ENCODE results near the gene TMEM167A. TPM values are rescaled to one million over a fixed set of nuclear protein-coding genes. Genes with fewer than 3 reads are reported as not detected.

The TMEM167A gene
- total RNA-seq, 1 donor from 2014 or later: 48.6 TPM

GRCh38 chr5:83034528-83035207 lies 42.5 kb downstream of the TMEM167A start:
- ATAC-seq: no peak

- ATAC-seq: no peak
These were observed 43.2 kb downstream of the TMEM167A start for GRCh38 chr5:83034036-83034435.

- ATAC-seq: no peak
These were observed 45.8 kb downstream of the TMEM167A start for GRCh38 chr5:83031381-83031780.

GRCh38 chr5:83029912-83030311 lies 47.3 kb downstream of the TMEM167A start:
- no peak for ATAC-seq

GRCh38 chr5:83026930-83027687 lies 50.1 kb downstream of the TMEM167A start:
- ATAC-seq: no peak

- no peak for ATAC-seq
These were observed 50.7 kb downstream of the TMEM167A start for GRCh38 chr5:83026516-83026915.

GRCh38 chr5:83025690-83026478 lies 51.3 kb downstream of the TMEM167A start:
- no peak for ATAC-seq

GRCh38 chr5:83022334-83022733 lies 54.9 kb downstream of the TMEM167A start:
- no peak for ATAC-seq

GRCh38 chr5:83015676-83016075 lies 61.5 kb downstream of the TMEM167A start:
- no peak for ATAC-seq

- no peak for ATAC-seq
These were observed 65.2 kb downstream of the TMEM167A start for GRCh38 chr5:83011985-83012384.

- ATAC-seq: no peak
These were observed 67.8 kb downstream of the TMEM167A start for GRCh38 chr5:83009408-83009807.

- ATAC-seq: no peak
These were observed 69.4 kb downstream of the TMEM167A start for GRCh38 chr5:83007755-83008154.

GRCh38 chr5:83006683-83007283 lies 70.4 kb downstream of the TMEM167A start:
- ATAC-seq: no peak

GRCh38 chr5:83003791-83004190 lies 73.4 kb downstream of the TMEM167A start:
- no peak for ATAC-seq

Other genes with a start within 250 kb of the TMEM167A start
- gene XRCC4, start 153 bp upstream of the TMEM167A start, total RNA-seq: 6.2 TPM

All from esophagus mucosa (tissue), 1 donor.